Suprapubic skin (tissue), 3 donors: ENCODE data around the gene KRTAP8-1.

Source experiments
- POLR2A ChIP-seq, 2 donors: fragments of 450-650 bp; IDR thresholded peaks; one replicate each; pipeline ENCODE4 v1.6.1; 2017; ENCODE audit warnings: antibody characterized with exemption in 2 of 2, mild to moderate bottlenecking in 2 of 2, moderate library complexity in 2 of 2
- TF ChIP-seq, protein P1 (sequence below), 2 donors: fragments of 200-600 bp in 1 of 2; fragments of 450-650 bp in 1 of 2; sonication (generic) in 1 of 2; IDR thresholded peaks; one replicate each; pipeline ENCODE4 v1.5.1; 2016 to 2019; ENCODE audit warnings: antibody characterized with exemption in 2 of 2, mild to moderate bottlenecking in 1 of 2, moderate library complexity in 1 of 2

DNA sequence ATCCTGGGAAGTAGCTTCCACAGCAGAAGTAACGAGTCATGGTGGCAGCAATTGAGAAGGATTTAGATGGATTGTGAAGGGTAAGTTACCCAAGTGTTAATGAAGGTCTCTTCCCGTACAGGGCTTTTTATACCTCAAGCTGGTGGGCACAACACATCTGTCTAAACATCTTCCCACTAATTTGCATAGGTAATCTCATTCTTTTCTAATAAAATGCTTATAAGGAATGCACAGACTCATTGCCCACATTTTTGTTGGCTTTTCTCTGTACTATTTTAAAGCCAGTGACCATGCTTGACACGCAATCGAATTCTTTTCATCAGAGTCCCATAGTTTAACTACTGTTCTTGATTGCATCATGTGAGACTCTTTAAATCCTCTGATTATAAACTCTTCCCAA lies 16.6 kb upstream of the KRTAP8-1 start, which contains the start of gene KRTAP7-1:
- TF ChIP-seq, protein P1, sequence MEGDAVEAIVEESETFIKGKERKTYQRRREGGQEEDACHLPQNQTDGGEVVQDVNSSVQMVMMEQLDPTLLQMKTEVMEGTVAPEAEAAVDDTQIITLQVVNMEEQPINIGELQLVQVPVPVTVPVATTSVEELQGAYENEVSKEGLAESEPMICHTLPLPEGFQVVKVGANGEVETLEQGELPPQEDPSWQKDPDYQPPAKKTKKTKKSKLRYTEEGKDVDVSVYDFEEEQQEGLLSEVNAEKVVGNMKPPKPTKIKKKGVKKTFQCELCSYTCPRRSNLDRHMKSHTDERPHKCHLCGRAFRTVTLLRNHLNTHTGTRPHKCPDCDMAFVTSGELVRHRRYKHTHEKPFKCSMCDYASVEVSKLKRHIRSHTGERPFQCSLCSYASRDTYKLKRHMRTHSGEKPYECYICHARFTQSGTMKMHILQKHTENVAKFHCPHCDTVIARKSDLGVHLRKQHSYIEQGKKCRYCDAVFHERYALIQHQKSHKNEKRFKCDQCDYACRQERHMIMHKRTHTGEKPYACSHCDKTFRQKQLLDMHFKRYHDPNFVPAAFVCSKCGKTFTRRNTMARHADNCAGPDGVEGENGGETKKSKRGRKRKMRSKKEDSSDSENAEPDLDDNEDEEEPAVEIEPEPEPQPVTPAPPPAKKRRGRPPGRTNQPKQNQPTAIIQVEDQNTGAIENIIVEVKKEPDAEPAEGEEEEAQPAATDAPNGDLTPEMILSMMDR (IDR thresholded peaks at IDR 0.05): no peak
- TF ChIP-seq POLR2A (IDR thresholded peaks at IDR 0.05): no peak
